Body of pancreas (tissue), 4 donors: ENCODE measurements around the gene NEGR1.

Experiments
- CTCF ChIP-seq, 7 experiments: fragments of 450-650 bp in 4 of 7; fragments of 200-600 bp in 3 of 7; sonication (generic) in 3 of 7; IDR thresholded peaks; one replicate each; pipeline ENCODE4 v1.5.1; 2016 to 2019; ENCODE audit warnings: antibody characterized with exemption in 7 of 7
- POLR2A ChIP-seq, 3 donors: fragments of 450-650 bp; IDR thresholded peaks; one replicate each; pipeline ENCODE4 v1.6.1; 2016; ENCODE audit warnings: antibody characterized with exemption in 3 of 3, mild to moderate bottlenecking in 2 of 3

GRCh38 chr1:71350805-71351204 lies 931.5 kb downstream of the NEGR1 start:
- TF ChIP-seq CTCF (IDR thresholded peaks at IDR 0.05) (no peak), POLR2A (IDR thresholded peaks at IDR 0.05) (no peak)
